HUES6 (cell line): ENCODE measurements around the gene ATF1.
"Not testable (repeated sequence)": the region's sequence is repeated elsewhere in the genome, so short reads cannot be mapped to it uniquely, and the experiment has no call there.

Experiments
- H3K27ac ChIP-seq: 2 replicates; pipeline ENCODE4 v1.7.0; 2013; ENCODE audit warnings: low read depth, mild to moderate bottlenecking, low read length, inconsistent platforms
- H3K27me3 ChIP-seq: 2 replicates; pipeline ENCODE4 v1.6.1; 2013; ENCODE audit warnings: low read length; ENCODE audit not compliant: control insufficient read depth, insufficient read depth
- H3K36me3 ChIP-seq: 2 replicates; pipeline ENCODE4 v1.6.1; 2013; ENCODE audit warnings: low read length; ENCODE audit not compliant: control insufficient read depth, insufficient read depth
- H3K4me1 ChIP-seq: 2 replicates; pipeline ENCODE4 v1.6.1; 2013; ENCODE audit warnings: low read length; ENCODE audit not compliant: control insufficient read depth, insufficient read depth
- H3K4me3 ChIP-seq: 2 replicates; pipeline ENCODE4 v1.5.1; 2013; ENCODE audit warnings: low read depth, low read length
- H3K9ac ChIP-seq: one replicate; pipeline ENCODE4 v1.6.1; 2013; ENCODE audit warnings: mild to moderate bottlenecking, low read length
- H3K9me3 ChIP-seq: 2 replicates; pipeline ENCODE4 v1.6.1; 2013; ENCODE audit warnings: low read depth, low read length; ENCODE audit not compliant: control insufficient read depth, insufficient read depth

ATF1 gene

GRCh38 chr12:50753232-50753769, 10.6 kb upstream of the ATF1 start:
- H3K27ac ChIP-seq: no peak overlapping the region
- H3K4me3 ChIP-seq: no peak overlapping the region

GRCh38 chr12:50764286-50765094, 589 bp downstream of the ATF1 start:
- peaks cover 13% of the 10 kb centered on the region for H3K4me1 ChIP-seq
- H3K4me3 ChIP-seq: peak overlapping the region; percentile 78
- H3K9ac ChIP-seq: peak overlapping the region; percentile 95
- 0 out of 2 replicates have a peak, but pooled peaks cover 4% of the 10 kb centered on the region for H3K9me3 ChIP-seq
- no peaks in the 10 kb centered on the region for H3K36me3 ChIP-seq
- H3K27ac ChIP-seq: peak overlapping the region; percentile 98
- no peaks in the 10 kb centered on the region for H3K27me3 ChIP-seq

More at GRCh38 chr12:50753232-50753769, 10.6 kb upstream of the ATF1 start:
- Histone ChIP-seq H3K27me3 (no peaks in the 10 kb centered on the region), H3K9ac (no peak overlapping the region), H3K9me3 (no peaks in the 10 kb centered on the region), H3K36me3 (no peaks in the 10 kb centered on the region), H3K4me1 (peaks cover 7% of the 10 kb centered on the region; the same call in 1 of the 2 replicates)

- Histone ChIP-seq H3K27ac (no peak overlapping the region; the same call in 1 of the 2 replicates), H3K27me3 (no peaks in the 10 kb centered on the region), H3K4me1 (peaks cover 13% of the 10 kb centered on the region), H3K9me3 (0 out of 2 replicates have a peak, but pooled peaks cover 4% of the 10 kb centered on the region), H3K36me3 (peaks cover 6% of the 10 kb centered on the region), H3K4me3 (peak overlapping the region; percentile 78), H3K9ac (peak overlapping the region; percentile 89)
Observed at GRCh38 chr12:50765095-50765911, 1.4 kb downstream of the ATF1 start.

GRCh38 chr12:50768391-50768790, 4.5 kb downstream of the ATF1 start:
- peaks cover 13% of the 10 kb centered on the region for H3K36me3 ChIP-seq
- H3K4me3 ChIP-seq: no peak overlapping the region
- peaks cover 9% of the 10 kb centered on the region; the same call in 1 of the 2 replicates for H3K4me1 ChIP-seq
- 0 out of 2 replicates have a peak, but pooled peaks cover 4% of the 10 kb centered on the region for H3K9me3 ChIP-seq
- H3K27me3 ChIP-seq: no peaks in the 10 kb centered on the region
- H3K27ac ChIP-seq: no peak overlapping the region
- no peak overlapping the region for H3K9ac ChIP-seq

GRCh38 chr12:50768813-50769212, 4.9 kb downstream of the ATF1 start:
- not testable (repeated sequence) for H3K4me3 ChIP-seq, H3K27ac ChIP-seq
- peaks cover 13% of the 10 kb centered on the region for H3K36me3 ChIP-seq

GRCh38 chr12:50771409-50771808, 7.5 kb downstream of the ATF1 start:
- H3K36me3 ChIP-seq: peaks cover 13% of the 10 kb centered on the region
- 0 out of 2 replicates have a peak, but pooled peaks cover 4% of the 10 kb centered on the region for H3K9me3 ChIP-seq
- no peak overlapping the region for H3K9ac ChIP-seq
- H3K27ac ChIP-seq: no peak overlapping the region
- no peaks in the 10 kb centered on the region for H3K27me3 ChIP-seq
- H3K4me3 ChIP-seq: no peak overlapping the region
- no peaks in the 10 kb centered on the region for H3K4me1 ChIP-seq

More at GRCh38 chr12:50768813-50769212, 4.9 kb downstream of the ATF1 start:
- H3K9ac ChIP-seq, H3K9me3 ChIP-seq, H3K4me1 ChIP-seq, H3K27me3 ChIP-seq: not testable (repeated sequence)

- Histone ChIP-seq H3K27me3 (no peaks in the 10 kb centered on the region), H3K27ac (no peak overlapping the region), H3K4me3 (no peak overlapping the region), H3K9me3 (0 out of 2 replicates have a peak, but pooled peaks cover 4% of the 10 kb centered on the region), H3K9ac (no peak overlapping the region), H3K36me3 (peaks cover 13% of the 10 kb centered on the region), H3K4me1 (no peaks in the 10 kb centered on the region)
Observed at GRCh38 chr12:50772470-50772869, 8.6 kb downstream of the ATF1 start.

GRCh38 chr12:50772877-50773276, 9.0 kb downstream of the ATF1 start:
- H3K4me3 ChIP-seq: no peak overlapping the region
- no peaks in the 10 kb centered on the region for H3K27me3 ChIP-seq
- H3K9me3 ChIP-seq: 0 out of 2 replicates have a peak, but pooled peaks cover 4% of the 10 kb centered on the region
- no peaks in the 10 kb centered on the region for H3K4me1 ChIP-seq
- H3K27ac ChIP-seq: no peak overlapping the region
- H3K36me3 ChIP-seq: peaks cover 13% of the 10 kb centered on the region
- no peak overlapping the region for H3K9ac ChIP-seq

GRCh38 chr12:50775251-50775650, 11.3 kb downstream of the ATF1 start:
- Histone ChIP-seq H3K27ac (no peak overlapping the region), H3K36me3 (peaks cover 7% of the 10 kb centered on the region), H3K27me3 (no peaks in the 10 kb centered on the region), H3K9me3 (no peaks in the 10 kb centered on the region), H3K9ac (no peak overlapping the region), H3K4me3 (no peak overlapping the region), H3K4me1 (no peaks in the 10 kb centered on the region)

GRCh38 chr12:50776749-50777728, 13.1 kb downstream of the ATF1 start:
- no peak overlapping the region for H3K27ac ChIP-seq
- no peaks in the 10 kb centered on the region for H3K4me1 ChIP-seq
- H3K9me3 ChIP-seq: no peaks in the 10 kb centered on the region
- no peak overlapping the region for H3K4me3 ChIP-seq
- peaks cover 4% of the 10 kb centered on the region; the same call in 1 of the 2 replicates for H3K36me3 ChIP-seq
- H3K9ac ChIP-seq: no peak overlapping the region
- H3K27me3 ChIP-seq: no peaks in the 10 kb centered on the region
